ENCODE data around the gene LBHD2.

GRCh38 chr14:103058164-103059055, 25.6 kb upstream of the LBHD2 start:
- TF ChIP-seq CTCF (IDR thresholded peaks at IDR 0.05; ENCODE audit: insufficient read depth, low read length, poor library complexity, severe bottlenecking) (no peak), EZH2phosphoT487 (conservative IDR thresholded peaks at IDR 0.05; ENCODE audit: low read length) (no peak)
